Middle frontal gyrus (tissue), 1 donor: ENCODE results near the gene CCND1.

Experiments
- DNase-seq: peaks from one replicate; pipeline ENCODE4 v3.0.0-alpha.2; 2015; ENCODE audit warnings: low spot score; ENCODE audit errors: extremely low spot score

The CCND1 gene

GRCh38 chr11:69640995-69641581 is at the start of gene CCND1:
Gene CCND1 (plus strand): TSS chr11:69641156. CDS start chr11:69641314, 158 bp downstream.
- no peak for DNase-seq

GRCh38 chr11:69592986-69593650 is 47.8 kb upstream of the CCND1 start:
- no peak for DNase-seq

- DNase-seq: no peak
Observed at GRCh38 chr11:69593851-69594250, 47.1 kb upstream of the CCND1 start.

- no peak for DNase-seq
Observed at GRCh38 chr11:69594481-69594880, 46.5 kb upstream of the CCND1 start.

GRCh38 chr11:69595805-69596665 is 44.9 kb upstream of the CCND1 start:
- no peak for DNase-seq

- no peak for DNase-seq
Observed at GRCh38 chr11:69598147-69598546, 42.8 kb upstream of the CCND1 start.

- DNase-seq: no peak
Observed at GRCh38 chr11:69599502-69599901, 41.5 kb upstream of the CCND1 start.

GRCh38 chr11:69600001-69600400 is 41.0 kb upstream of the CCND1 start:
- DNase-seq: no peak

- no peak for DNase-seq
Observed at GRCh38 chr11:69601011-69601975, 39.7 kb upstream of the CCND1 start.

GRCh38 chr11:69603111-69603836 is 37.7 kb upstream of the CCND1 start:
- no peak for DNase-seq

GRCh38 chr11:69604055-69604454 is 36.9 kb upstream of the CCND1 start:
- DNase-seq: no peak

- DNase-seq: no peak
Observed at GRCh38 chr11:69605737-69606526, 35.0 kb upstream of the CCND1 start.

GRCh38 chr11:69609351-69609750 is 31.6 kb upstream of the CCND1 start:
- DNase-seq: no peak

- DNase-seq: no peak
Observed at GRCh38 chr11:69611548-69612526, 29.1 kb upstream of the CCND1 start.

- DNase-seq: no peak
Observed at GRCh38 chr11:69613594-69613993, 27.4 kb upstream of the CCND1 start.

- no peak for DNase-seq
Observed at GRCh38 chr11:69614085-69614484, 26.9 kb upstream of the CCND1 start.

- DNase-seq: no peak
Observed at GRCh38 chr11:69615545-69616278, 25.2 kb upstream of the CCND1 start.

- no peak for DNase-seq
Observed at GRCh38 chr11:69617220-69617619, 23.7 kb upstream of the CCND1 start.
